Liver (tissue), 9 donors: Measurements from ENCODE around the gene BSPH1. TPM values are rescaled to one million over a fixed set of nuclear protein-coding genes. Genes with fewer than 3 reads are reported as not detected.
"Not testable (repeated sequence)": the region's sequence is repeated elsewhere in the genome, so short reads cannot be mapped to it uniquely, and the experiment has no call there.

Experiments
- DNase-seq: peaks from one replicate; pipeline ENCODE4 v3.0.0-alpha.2; 2017; ENCODE audit warnings: low spot score
- H3K27ac ChIP-seq, 2 donors: one replicate each; pipeline ENCODE4 v1.7.0; 2013; ENCODE audit warnings: inconsistent platforms in 2 of 2, low read length in 2 of 2, control low read depth in 1 of 2, low read depth in 1 of 2, mild to moderate bottlenecking in 1 of 2
- H3K27me3 ChIP-seq, 4 donors: one replicate each; pipeline versions ENCODE4 v1.6.1 to v1.7.0; 2013; ENCODE audit warnings: low read length in 3 of 4, inconsistent platforms in 1 of 4, mild to moderate bottlenecking in 1 of 4, moderate library complexity in 1 of 4; ENCODE audit not compliant: control insufficient read depth in 4 of 4, insufficient read depth in 4 of 4
- H3K36me3 ChIP-seq, 4 donors: one replicate each; pipeline versions ENCODE4 v1.6.1 to v1.7.0; 2013; ENCODE audit warnings: low read length in 3 of 4, mild to moderate bottlenecking in 3 of 4, low read depth in 1 of 4, moderate library complexity in 1 of 4; ENCODE audit not compliant: control insufficient read depth in 4 of 4, insufficient read depth in 3 of 4
- H3K4me1 ChIP-seq, 4 donors: one replicate each; pipeline versions ENCODE4 v1.6.1 to v1.7.0; 2013; ENCODE audit warnings: low read length in 3 of 4, mild to moderate bottlenecking in 3 of 4, moderate library complexity in 1 of 4; ENCODE audit not compliant: control insufficient read depth in 4 of 4, insufficient read depth in 4 of 4
- H3K4me3 ChIP-seq, 3 donors: one replicate each; pipeline versions ENCODE4 v1.6.1 to v1.7.0; 2013; ENCODE audit warnings: low read length in 3 of 3, control low read depth in 1 of 3, low read depth in 1 of 3, mild to moderate bottlenecking in 1 of 3
- H3K9ac ChIP-seq, 2 donors: one replicate each; pipeline ENCODE4 v1.7.0; 2013; ENCODE audit warnings: low read length in 2 of 2, mild to moderate bottlenecking in 2 of 2, moderate library complexity in 2 of 2, control low read depth in 1 of 2, low read depth in 1 of 2
- H3K9me3 ChIP-seq, 4 donors: one replicate each; pipeline versions ENCODE4 v1.6.1 to v1.7.0; 2013; ENCODE audit warnings: low read length in 3 of 4; ENCODE audit not compliant: control insufficient read depth in 4 of 4
- ATF3 ChIP-seq: IDR thresholded peaks from 2 replicates; pipeline ENCODE4 v1.6.1; 2016; ENCODE audit warnings: antibody characterized with exemption
- EGR1 ChIP-seq, 2 donors: IDR thresholded peaks; 2 replicates each; pipeline ENCODE4 v1.6.1; 2016 to 2018; ENCODE audit warnings: antibody characterized with exemption in 2 of 2, low read depth in 2 of 2
- FOXA1 ChIP-seq: IDR thresholded peaks from 2 replicates; pipeline ENCODE4 v1.6.1; 2016; ENCODE audit warnings: antibody characterized with exemption
- GABPA ChIP-seq, 2 donors: IDR thresholded peaks in 1 of 2; conservative IDR thresholded peaks in 1 of 2; 2 replicates each; pipeline ENCODE4 v1.6.1; 2016; ENCODE audit warnings: antibody characterized with exemption in 2 of 2, mild to moderate bottlenecking in 1 of 2, moderate library complexity in 1 of 2
- HNF4G ChIP-seq: IDR thresholded peaks from 2 replicates; pipeline ENCODE4 v1.6.1; 2016; ENCODE audit warnings: antibody characterized with exemption
- JUND ChIP-seq, 2 donors: IDR thresholded peaks; 2 replicates each; pipeline ENCODE4 v1.6.1; 2016; ENCODE audit warnings: antibody characterized with exemption in 2 of 2
- NR2F2 ChIP-seq: IDR thresholded peaks from 2 replicates; pipeline ENCODE4 v1.6.1; 2016; ENCODE audit warnings: antibody characterized with exemption
- RAD21 ChIP-seq, 2 donors: IDR thresholded peaks; 2 replicates each; pipeline ENCODE4 v1.6.1; 2016; ENCODE audit warnings: antibody characterized with exemption in 2 of 2, mild to moderate bottlenecking in 2 of 2
- RXRA ChIP-seq, 2 donors: IDR thresholded peaks; 2 replicates each; pipeline ENCODE4 v1.6.1; 2017 to 2018; ENCODE audit warnings: antibody characterized with exemption in 2 of 2, mild to moderate bottlenecking in 1 of 2
- TAF1 ChIP-seq: conservative IDR thresholded peaks from 2 replicates; pipeline ENCODE4 v1.6.1; 2016; ENCODE audit warnings: antibody characterized with exemption, mild to moderate bottlenecking
- YY1 ChIP-seq: IDR thresholded peaks from 2 replicates; pipeline ENCODE4 v1.6.1; 2016; ENCODE audit warnings: antibody characterized with exemption, mild to moderate bottlenecking
- ZBTB33 ChIP-seq: IDR thresholded peaks from 2 replicates; pipeline ENCODE4 v1.6.1; 2016; ENCODE audit warnings: antibody characterized with exemption
- WGBS: extraction: QIAGEN DNeasy Blood & Tissue Kit; methylation state at CpG from one replicate; pipeline ENCODE4 v1.1.7; 2013; 5-methylcytosine and 5-hydroxymethylcytosine counted together
- polyA plus RNA-seq, 2 donors: library from polyadenylated mRNA; stranded (reverse) in 1 of 2; unstranded in 1 of 2; fragments of 200-250 nt in 1 of 2; fragments of >200 nt in 1 of 2; fragmentation: Nextera tagmentation in 1 of 2; extraction: Ambion mirVana in 1 of 2; gene quantifications; one replicate each; pipeline versions ENCODE4 v1.2.1 to v1.2.3, GENCODE V29; 2013 to 2015
- total RNA-seq, 2 donors: library from RNA; depleted of rRNA; stranded (reverse); fragments of >200 nt; gene quantifications; one replicate each; pipeline ENCODE4 v1.2.3, GENCODE V29; 2014
- TF ChIP-seq, protein P1 (sequence below): IDR thresholded peaks from 2 replicates; pipeline ENCODE4 v1.6.1; 2016; ENCODE audit warnings: antibody characterized with exemption, mild to moderate bottlenecking
- TF ChIP-seq, protein P2 (sequence below): IDR thresholded peaks from 2 replicates; pipeline ENCODE4 v1.6.1; 2016; ENCODE audit warnings: antibody characterized with exemption
- TF ChIP-seq, protein P3 (sequence below): fragments of 150-350 bp; IDR thresholded peaks from 2 replicates; pipeline ENCODE4 v1.5.1; 2017; ENCODE audit warnings: improper control_type of control experiment, low read depth, low read length; ENCODE audit not compliant: missing input control
- donor health status: healthy.
- donor health status: healthy.
- donor health status: healthy.
- donor health status: healthy.
- donor health status: healthy.

BSPH1 gene
- total and polyA plus RNA-seq, 4 donors: not detected

GRCh38 chr19:47991191-47991808 is 670 bp downstream of the BSPH1 start (continued):
- TF ChIP-seq EGR1 (IDR thresholded peaks at IDR 0.05; ENCODE audit: low read depth in 2 of 2): no peak

DNA sequence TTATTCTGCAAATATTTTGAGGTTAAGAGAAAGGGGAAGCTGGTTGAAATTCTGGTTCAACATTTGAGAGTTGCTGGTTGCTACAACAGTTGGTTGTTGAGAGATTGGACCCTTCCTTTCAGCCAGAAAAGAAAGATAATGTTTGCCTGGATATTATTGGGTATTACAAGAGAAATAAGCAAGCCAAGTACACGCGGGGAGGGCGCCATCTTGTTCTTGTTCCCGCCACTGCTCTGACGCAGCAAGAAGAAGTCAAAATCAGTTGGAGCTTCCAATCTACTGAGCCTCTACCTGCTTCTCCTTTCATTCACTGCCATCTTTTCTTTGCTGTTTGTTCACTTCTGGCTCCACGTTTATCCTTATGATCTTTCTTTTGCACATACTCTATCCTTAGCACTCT is 18.4 kb downstream of the BSPH1 start:
- no peak overlapping the region for H3K4me3 ChIP-seq
- H3K36me3 ChIP-seq: no peaks in the 10 kb centered on the region
- DNase-seq: no peak
- peaks cover 0 to 7% (median under 1%) of the 10 kb centered on the region in 4 donors for H3K27me3 ChIP-seq
- H3K9ac ChIP-seq: no peak overlapping the region
- H3K9me3 ChIP-seq: no peaks in the 10 kb centered on the region
- no peaks in the 10 kb centered on the region for H3K4me1 ChIP-seq
- no peak for TF ChIP-seq GABPA (IDR thresholded peaks at IDR 0.05 in 1 of 2, conservative IDR thresholded peaks at IDR 0.05 in 1 of 2)
- TF ChIP-seq YY1: no peak
- no peak for TF ChIP-seq RAD21 (IDR thresholded peaks at IDR 0.05)
- no peak for TF ChIP-seq ATF3
- TF ChIP-seq, protein P1, sequence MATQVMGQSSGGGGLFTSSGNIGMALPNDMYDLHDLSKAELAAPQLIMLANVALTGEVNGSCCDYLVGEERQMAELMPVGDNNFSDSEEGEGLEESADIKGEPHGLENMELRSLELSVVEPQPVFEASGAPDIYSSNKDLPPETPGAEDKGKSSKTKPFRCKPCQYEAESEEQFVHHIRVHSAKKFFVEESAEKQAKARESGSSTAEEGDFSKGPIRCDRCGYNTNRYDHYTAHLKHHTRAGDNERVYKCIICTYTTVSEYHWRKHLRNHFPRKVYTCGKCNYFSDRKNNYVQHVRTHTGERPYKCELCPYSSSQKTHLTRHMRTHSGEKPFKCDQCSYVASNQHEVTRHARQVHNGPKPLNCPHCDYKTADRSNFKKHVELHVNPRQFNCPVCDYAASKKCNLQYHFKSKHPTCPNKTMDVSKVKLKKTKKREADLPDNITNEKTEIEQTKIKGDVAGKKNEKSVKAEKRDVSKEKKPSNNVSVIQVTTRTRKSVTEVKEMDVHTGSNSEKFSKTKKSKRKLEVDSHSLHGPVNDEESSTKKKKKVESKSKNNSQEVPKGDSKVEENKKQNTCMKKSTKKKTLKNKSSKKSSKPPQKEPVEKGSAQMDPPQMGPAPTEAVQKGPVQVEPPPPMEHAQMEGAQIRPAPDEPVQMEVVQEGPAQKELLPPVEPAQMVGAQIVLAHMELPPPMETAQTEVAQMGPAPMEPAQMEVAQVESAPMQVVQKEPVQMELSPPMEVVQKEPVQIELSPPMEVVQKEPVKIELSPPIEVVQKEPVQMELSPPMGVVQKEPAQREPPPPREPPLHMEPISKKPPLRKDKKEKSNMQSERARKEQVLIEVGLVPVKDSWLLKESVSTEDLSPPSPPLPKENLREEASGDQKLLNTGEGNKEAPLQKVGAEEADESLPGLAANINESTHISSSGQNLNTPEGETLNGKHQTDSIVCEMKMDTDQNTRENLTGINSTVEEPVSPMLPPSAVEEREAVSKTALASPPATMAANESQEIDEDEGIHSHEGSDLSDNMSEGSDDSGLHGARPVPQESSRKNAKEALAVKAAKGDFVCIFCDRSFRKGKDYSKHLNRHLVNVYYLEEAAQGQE: no peak
- TF ChIP-seq, protein P2, sequence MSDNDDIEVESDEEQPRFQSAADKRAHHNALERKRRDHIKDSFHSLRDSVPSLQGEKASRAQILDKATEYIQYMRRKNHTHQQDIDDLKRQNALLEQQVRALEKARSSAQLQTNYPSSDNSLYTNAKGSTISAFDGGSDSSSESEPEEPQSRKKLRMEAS: no peak
- TF ChIP-seq RXRA (IDR thresholded peaks at IDR 0.05): no peak
- TF ChIP-seq EGR1 (IDR thresholded peaks at IDR 0.05; ENCODE audit: low read depth in 2 of 2): no peak
- TF ChIP-seq ZBTB33: no peak
- no peak for TF ChIP-seq NR2F2
- no peak for TF ChIP-seq JUND (IDR thresholded peaks at IDR 0.05)
- TF ChIP-seq FOXA1: no peak
- TF ChIP-seq TAF1: no peak
- TF ChIP-seq, protein P3, sequence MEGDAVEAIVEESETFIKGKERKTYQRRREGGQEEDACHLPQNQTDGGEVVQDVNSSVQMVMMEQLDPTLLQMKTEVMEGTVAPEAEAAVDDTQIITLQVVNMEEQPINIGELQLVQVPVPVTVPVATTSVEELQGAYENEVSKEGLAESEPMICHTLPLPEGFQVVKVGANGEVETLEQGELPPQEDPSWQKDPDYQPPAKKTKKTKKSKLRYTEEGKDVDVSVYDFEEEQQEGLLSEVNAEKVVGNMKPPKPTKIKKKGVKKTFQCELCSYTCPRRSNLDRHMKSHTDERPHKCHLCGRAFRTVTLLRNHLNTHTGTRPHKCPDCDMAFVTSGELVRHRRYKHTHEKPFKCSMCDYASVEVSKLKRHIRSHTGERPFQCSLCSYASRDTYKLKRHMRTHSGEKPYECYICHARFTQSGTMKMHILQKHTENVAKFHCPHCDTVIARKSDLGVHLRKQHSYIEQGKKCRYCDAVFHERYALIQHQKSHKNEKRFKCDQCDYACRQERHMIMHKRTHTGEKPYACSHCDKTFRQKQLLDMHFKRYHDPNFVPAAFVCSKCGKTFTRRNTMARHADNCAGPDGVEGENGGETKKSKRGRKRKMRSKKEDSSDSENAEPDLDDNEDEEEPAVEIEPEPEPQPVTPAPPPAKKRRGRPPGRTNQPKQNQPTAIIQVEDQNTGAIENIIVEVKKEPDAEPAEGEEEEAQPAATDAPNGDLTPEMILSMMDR: no peak
- TF ChIP-seq HNF4G: no peak
- no peak overlapping the region for H3K27ac ChIP-seq
- WGBS: 74% methylated on average over 6 of the region's 6 CpGs

DNA sequence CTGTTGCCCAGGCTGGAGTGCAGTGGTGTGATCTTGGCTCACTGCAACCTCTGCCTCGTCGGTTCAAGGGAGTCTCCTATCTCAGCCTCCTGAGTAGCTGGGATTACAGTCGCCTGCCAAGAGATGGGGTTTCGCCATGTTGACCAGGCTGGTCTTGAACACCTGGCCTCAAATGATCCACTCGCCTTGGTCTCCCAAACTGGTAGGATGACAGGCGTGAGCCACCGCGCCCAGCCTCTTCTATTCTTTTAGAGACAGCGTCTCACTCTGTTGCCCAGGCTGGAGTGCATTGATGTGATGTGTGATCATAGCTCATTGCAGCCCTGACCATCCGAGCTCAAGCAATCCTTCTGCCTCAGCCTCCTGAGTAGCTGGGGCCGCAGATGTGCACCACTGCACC is 36.0 kb downstream of the BSPH1 start:
- not testable (repeated sequence) for H3K9me3 ChIP-seq, H3K27ac ChIP-seq, H3K36me3 ChIP-seq, H3K4me1 ChIP-seq, DNase-seq, H3K4me3 ChIP-seq, H3K27me3 ChIP-seq, H3K9ac ChIP-seq
- WGBS: 86% methylated on average over 7 of the region's 11 CpGs

DNA sequence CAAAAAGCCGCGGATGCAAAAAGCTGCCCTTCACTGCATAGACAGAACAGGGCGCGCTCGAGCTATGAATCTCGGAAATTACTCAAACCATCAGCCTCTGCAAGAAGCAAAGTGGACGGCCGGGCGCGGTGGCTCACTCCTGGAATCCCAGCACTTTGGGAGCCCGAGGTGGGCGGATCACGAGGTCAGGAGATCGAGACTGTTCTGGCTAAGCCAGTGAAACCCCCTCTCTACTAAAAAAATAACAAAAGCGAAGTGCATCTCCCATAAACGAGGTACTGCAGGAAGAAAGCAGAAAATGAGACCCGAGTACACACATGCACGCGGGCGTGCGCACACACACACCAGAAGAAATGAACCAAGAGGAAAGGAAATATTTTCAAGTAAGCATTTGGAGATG is 39.8 kb downstream of the BSPH1 start:
- not testable (repeated sequence) for H3K4me1 ChIP-seq, H3K4me3 ChIP-seq, H3K27me3 ChIP-seq, H3K9me3 ChIP-seq, DNase-seq, H3K9ac ChIP-seq, H3K27ac ChIP-seq, H3K36me3 ChIP-seq
- 50% methylated on average over 9 of the region's 21 CpGs for WGBS
